Ectodermal cell (in vitro differentiated cells): ENCODE data around the gene CDC73.
"Not testable (repeated sequence)": the region's sequence is repeated elsewhere in the genome, so short reads cannot be mapped to it uniquely, and the experiment has no call there.

Experiments
- H3K27ac ChIP-seq: 2 replicates; pipeline ENCODE4 v1.7.0; 2013; ENCODE audit warnings: mild to moderate bottlenecking, low read depth, low read length; ENCODE audit not compliant: insufficient read depth, poor library complexity, severe bottlenecking
- H3K27me3 ChIP-seq: 2 replicates; pipeline ENCODE4 v1.7.0; 2013; ENCODE audit warnings: mild to moderate bottlenecking, low read length; ENCODE audit not compliant: insufficient read depth, control insufficient read depth, poor library complexity, severe bottlenecking
- H3K36me3 ChIP-seq: one replicate; pipeline ENCODE4 v1.7.0; 2013; ENCODE audit warnings: low read length; ENCODE audit not compliant: control insufficient read depth, insufficient read depth
- H3K4me1 ChIP-seq: one replicate; pipeline ENCODE4 v1.7.0; 2013; ENCODE audit warnings: low read length; ENCODE audit not compliant: control insufficient read depth, insufficient read depth
- H3K4me3 ChIP-seq: 2 replicates; pipeline ENCODE4 v1.7.0; 2013; ENCODE audit warnings: low read depth, low read length, control low read depth; ENCODE audit not compliant: insufficient read depth
- H3K9me3 ChIP-seq: 2 replicates; pipeline ENCODE4 v1.7.0; 2013; ENCODE audit warnings: mild to moderate bottlenecking, low read length, moderate library complexity; ENCODE audit not compliant: control insufficient read depth
- WGBS, 2 experiments: methylation state at CpG; one replicate each; pipeline ENCODE4 v1.1.7; 2013; ENCODE audit warnings: missing lambda C conversion rate in 2 of 2; 5-methylcytosine and 5-hydroxymethylcytosine counted together

CDC73 gene

DNA sequence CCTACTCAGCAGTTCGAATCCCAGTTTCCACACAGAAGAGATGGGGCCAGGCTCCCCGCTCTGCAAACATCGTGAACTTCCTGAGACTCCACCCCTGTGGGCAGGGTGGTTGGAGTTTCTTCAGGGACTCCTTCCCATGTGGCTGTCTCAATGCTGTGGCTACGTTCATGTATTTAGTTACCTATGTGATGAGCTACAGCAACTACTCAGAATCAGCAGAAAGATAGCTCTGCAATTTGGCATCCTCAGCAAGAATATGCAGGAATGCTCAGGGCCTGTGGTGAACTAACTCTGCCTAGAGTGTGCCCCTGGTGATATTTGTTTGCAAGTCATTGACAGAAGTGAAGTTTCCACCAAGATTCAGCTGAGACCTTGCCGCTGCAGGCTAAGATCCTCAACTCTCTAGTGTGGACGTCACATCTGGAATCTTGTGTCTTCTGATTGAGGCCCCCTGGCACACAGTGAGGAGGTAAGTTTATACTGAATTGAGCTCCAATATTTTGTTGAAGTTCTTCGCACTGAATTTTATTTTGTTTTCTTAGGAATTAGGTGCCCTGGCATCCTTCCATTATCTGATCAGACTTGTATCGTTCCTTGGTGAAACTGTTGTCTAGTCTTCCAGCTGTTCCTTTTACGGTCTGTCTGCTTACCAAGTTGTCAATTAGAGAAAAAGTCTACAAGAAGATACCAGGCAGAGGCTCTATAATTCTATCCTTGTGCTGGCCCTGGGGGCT is 8.4 kb upstream of the CDC73 start:
- no peaks in the 10 kb centered on the region for H3K27me3 ChIP-seq
- no peaks in the 10 kb centered on the region for H3K36me3 ChIP-seq
- H3K4me3 ChIP-seq, result no peak overlapping the region
- H3K4me1 ChIP-seq, result no peaks in the 10 kb centered on the region
- WGBS, 2 experiments, result 74 to 82% methylated on average over 9 of the region's 9 CpGs
- H3K27ac ChIP-seq, result no peak overlapping the region
- no peaks in the 10 kb centered on the region for H3K9me3 ChIP-seq

DNA sequence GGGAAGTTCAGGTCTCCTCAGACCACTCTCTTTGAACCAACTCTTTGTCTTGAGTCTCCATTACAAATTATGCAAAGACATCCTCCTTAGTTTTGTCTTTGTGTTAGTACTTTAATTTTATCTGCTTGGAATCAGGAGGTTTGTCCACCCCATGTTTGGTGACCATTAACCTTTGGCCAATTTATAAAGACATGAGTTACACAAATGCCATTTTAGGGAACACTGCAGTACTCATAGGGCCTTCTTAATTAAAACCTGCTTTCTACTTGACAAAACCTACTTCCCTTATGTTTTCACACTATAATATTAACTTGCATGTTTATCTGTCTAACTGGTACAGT is 7.9 kb upstream of the CDC73 start:
- Histone ChIP-seq H3K9me3 (no peaks in the 10 kb centered on the region), H3K4me3 (no peak overlapping the region), H3K36me3 (no peaks in the 10 kb centered on the region), H3K27me3 (no peaks in the 10 kb centered on the region), H3K4me1 (no peaks in the 10 kb centered on the region), H3K27ac (no peak overlapping the region)

DNA sequence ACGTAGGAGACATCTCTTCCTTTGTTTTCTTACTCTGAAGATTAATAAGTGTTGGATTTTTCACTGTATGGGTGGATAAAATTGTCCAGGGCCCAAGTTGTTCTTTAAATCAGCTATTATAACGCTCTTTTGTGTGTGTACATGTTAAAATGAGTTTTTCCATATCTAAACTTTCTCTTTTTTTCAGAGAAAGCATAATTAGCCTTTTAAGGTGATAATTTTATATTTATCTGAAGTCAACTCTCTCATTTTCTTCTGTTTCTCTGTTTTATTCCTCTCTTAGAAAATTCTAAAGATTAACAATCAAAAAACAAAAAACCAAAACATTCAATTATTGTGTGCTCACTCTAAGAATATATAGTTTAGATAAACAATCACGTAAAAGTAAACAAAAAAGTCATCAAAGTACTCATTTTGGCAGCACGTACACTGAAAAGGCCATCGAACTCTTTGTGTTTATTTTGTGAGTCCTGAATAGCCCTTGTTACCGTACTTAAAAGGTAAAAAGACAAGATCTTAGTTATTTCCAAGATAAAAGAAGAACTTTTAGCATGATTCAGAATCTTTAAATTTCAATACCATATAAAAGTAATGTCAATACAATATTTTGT is 7.2 kb upstream of the CDC73 start:
- H3K27ac ChIP-seq, result no peak overlapping the region
- H3K4me3 ChIP-seq, result no peak overlapping the region
- H3K27me3 ChIP-seq, result no peaks in the 10 kb centered on the region
- no peaks in the 10 kb centered on the region for H3K36me3 ChIP-seq
- H3K9me3 ChIP-seq, result no peaks in the 10 kb centered on the region
- H3K4me1 ChIP-seq, result no peaks in the 10 kb centered on the region
- 94% methylated on average over 4 to 5 of the region's 6 CpGs for WGBS, 2 experiments

DNA sequence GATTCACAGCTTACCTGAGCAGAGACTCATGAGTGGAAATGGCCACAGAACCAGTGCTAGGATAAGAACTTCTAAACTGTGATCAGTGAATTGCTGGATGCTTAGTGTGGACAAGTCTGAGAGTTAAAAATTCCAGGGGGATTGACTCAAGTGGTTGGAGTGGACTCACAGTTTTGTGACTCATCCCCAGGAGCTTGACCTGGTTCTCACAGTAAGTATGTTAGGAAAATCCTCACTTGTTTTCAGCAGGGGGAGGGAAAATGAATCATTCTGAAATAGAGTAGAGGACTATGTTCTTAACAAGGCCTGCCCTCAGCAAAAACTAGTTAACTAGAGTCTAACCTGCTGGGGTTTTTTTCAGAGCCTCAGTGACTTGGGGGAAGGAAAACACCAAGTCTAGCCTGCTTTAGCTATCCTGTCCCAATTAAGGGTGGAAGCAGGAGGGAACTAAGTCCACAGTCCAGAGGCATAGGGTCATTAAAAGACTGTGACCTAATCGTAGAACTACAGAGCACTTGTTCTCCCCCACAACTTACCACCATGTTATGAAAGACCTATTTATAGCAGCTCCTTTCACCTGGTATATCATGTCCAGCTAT is 6.1 kb upstream of the CDC73 start:
- WGBS, 2 experiments, result 87 to 100% methylated on average over 1 of the region's 1 CpG

DNA sequence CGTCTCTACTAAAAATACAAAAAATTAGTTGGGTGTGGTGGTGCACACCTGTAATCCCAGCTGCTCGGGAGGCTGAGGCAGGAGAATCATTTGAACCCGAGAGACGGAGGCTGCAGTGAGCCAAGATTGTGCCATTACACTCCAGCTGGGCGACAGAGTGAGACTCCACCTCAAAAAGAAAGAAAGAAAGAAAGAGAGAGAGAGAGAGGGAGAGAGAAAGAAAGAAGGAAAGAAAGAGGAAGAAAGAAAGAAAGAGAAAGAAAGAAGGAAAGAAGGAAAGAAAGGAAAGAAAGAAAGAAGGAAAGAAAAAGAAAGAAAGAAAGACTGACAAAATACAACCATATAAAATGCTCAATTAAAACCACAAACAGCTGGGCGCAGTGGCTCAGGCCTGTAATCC is 4.7 kb upstream of the CDC73 start:
- WGBS, 2 experiments, result 93% methylated on average over 6 of the region's 6 CpGs
- H3K4me3 ChIP-seq, H3K9me3 ChIP-seq, H3K4me1 ChIP-seq, H3K27me3 ChIP-seq, H3K36me3 ChIP-seq, H3K27ac ChIP-seq: not testable (repeated sequence)

More for the DNA sequence above, 6.1 kb upstream of the CDC73 start:
- no peaks in the 10 kb centered on the region for H3K9me3 ChIP-seq
- no peak overlapping the region for H3K4me3 ChIP-seq
- H3K27me3 ChIP-seq, result no peaks in the 10 kb centered on the region
- H3K36me3 ChIP-seq, result no peaks in the 10 kb centered on the region
- H3K27ac ChIP-seq, result no peak overlapping the region
- no peaks in the 10 kb centered on the region for H3K4me1 ChIP-seq

- WGBS, 2 experiments, result 86 to 94% methylated on average over 1 to 3 of the region's 3 CpGs
- no peaks in the 10 kb centered on the region for H3K36me3 ChIP-seq
Observed at GRCh38 chr1:193118194-193118593, 3.6 kb upstream of the CDC73 start.

GRCh38 chr1:193118803-193119730 is 2.8 kb upstream of the CDC73 start:
- H3K27me3 ChIP-seq, result no peaks in the 10 kb centered on the region
- no peak overlapping the region for H3K4me3 ChIP-seq
- no peaks in the 10 kb centered on the region for H3K36me3 ChIP-seq
- no peaks in the 10 kb centered on the region for H3K4me1 ChIP-seq
- H3K27ac ChIP-seq, result no peak overlapping the region
- 87 to 94% methylated on average over 3 to 4 of the region's 4 CpGs for WGBS, 2 experiments
- H3K9me3 ChIP-seq, result no peaks in the 10 kb centered on the region

More at GRCh38 chr1:193118194-193118593, 3.6 kb upstream of the CDC73 start:
- no peak overlapping the region for H3K4me3 ChIP-seq
- H3K9me3 ChIP-seq, result no peaks in the 10 kb centered on the region
- no peaks in the 10 kb centered on the region for H3K27me3 ChIP-seq
- no peak overlapping the region for H3K27ac ChIP-seq
- H3K4me1 ChIP-seq, result no peaks in the 10 kb centered on the region

- no peak overlapping the region for H3K27ac ChIP-seq
- H3K36me3 ChIP-seq, result peaks cover 6% of the 10 kb centered on the region
- no peaks in the 10 kb centered on the region for H3K4me1 ChIP-seq
- no peaks in the 10 kb centered on the region for H3K27me3 ChIP-seq
- H3K9me3 ChIP-seq, result no peaks in the 10 kb centered on the region
- WGBS, 2 experiments, result 93 to 96% methylated on average over 6 of the region's 6 CpGs
- no peak overlapping the region for H3K4me3 ChIP-seq
Observed at GRCh38 chr1:193120604-193121166, 1.1 kb upstream of the CDC73 start.

DNA sequence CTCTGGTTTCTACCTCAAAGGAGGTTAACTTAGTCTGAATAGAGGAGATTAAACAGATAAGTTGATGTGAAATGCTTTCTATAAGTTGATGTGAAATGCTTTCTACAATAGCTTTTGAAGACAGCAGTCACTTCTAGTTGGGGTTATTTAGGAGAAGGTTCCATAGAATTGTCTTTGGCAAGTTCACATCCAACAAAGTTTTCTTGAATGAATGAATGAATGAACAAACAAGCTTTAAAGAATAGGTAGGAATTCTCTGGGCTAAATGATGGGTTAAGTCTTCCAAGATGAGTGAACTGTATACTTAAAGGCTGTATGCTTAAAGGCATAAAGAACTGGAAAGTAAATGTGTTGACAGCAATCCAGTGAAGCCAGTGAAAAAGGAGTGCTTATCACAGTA is 1.9 kb downstream of the CDC73 start:
- no peaks in the 10 kb centered on the region for H3K9me3 ChIP-seq
- no peak overlapping the region for H3K27ac ChIP-seq
- no peaks in the 10 kb centered on the region for H3K27me3 ChIP-seq
- H3K4me1 ChIP-seq, result no peaks in the 10 kb centered on the region
- H3K4me3 ChIP-seq, result peak overlapping the region; percentile 88
- H3K36me3 ChIP-seq, result peaks cover 10% of the 10 kb centered on the region

- no peaks in the 10 kb centered on the region for H3K4me1 ChIP-seq
- 86 to 89% methylated on average over 5 to 6 of the region's 6 CpGs for WGBS, 2 experiments
- no peaks in the 10 kb centered on the region for H3K27me3 ChIP-seq
- H3K27ac ChIP-seq, result no peak overlapping the region
- H3K9me3 ChIP-seq, result no peaks in the 10 kb centered on the region
- H3K4me3 ChIP-seq, result no peak overlapping the region
- peaks cover 15% of the 10 kb centered on the region for H3K36me3 ChIP-seq
Observed at GRCh38 chr1:193125369-193125768, 3.5 kb downstream of the CDC73 start.
